Bronchial smooth muscle cell (primary cell): ENCODE results near the gene THEMIS2. TPM values are rescaled to one million over a fixed set of nuclear protein-coding genes. Genes with fewer than 3 reads are reported as not detected.

Source experiments
- total RNA-seq: library from RNA; depleted of rRNA; stranded (reverse); fragments of >200 nt; gene quantifications from 2 replicates; pipeline ENCODE4 v1.2.1, GENCODE V29; 2014

THEMIS2 gene
- 5.1 and 8.4 TPM in 2 replicates for total RNA-seq

GRCh38 chr1:27872059-27872801 lies at the start of gene THEMIS2:
Gene THEMIS2 (plus strand): TSS chr1:27872544. CDS start chr1:27872572, 28 bp downstream.

GRCh38 chr1:27830621-27831440 lies 41.5 kb upstream of the THEMIS2 start, which contains the start of gene PPP1R8:
Gene PPP1R8 (plus strand): TSS chr1:27830782. CDS start chr1:27830836, 54 bp downstream.

GRCh38 chr1:27934818-27935549 lies 62.6 kb downstream of the THEMIS2 start, which contains the start of gene SMPDL3B:
Gene SMPDL3B (plus strand): TSS chr1:27935000. CDS start chr1:27935184, 184 bp downstream.

Other genes with a start within 250 kb of the THEMIS2 start
- 0.09 and 0.16 TPM in 2 replicates for gene FGR, start 237.4 kb upstream of the THEMIS2 start, total RNA-seq
- 32.9 and 55.4 TPM in 2 replicates for gene IFI6, start 200.4 kb upstream of the THEMIS2 start, total RNA-seq
- gene FAM76A, start 146.6 kb upstream of the THEMIS2 start, total RNA-seq = 9.6 and 17.3 TPM in 2 replicates
- 55.1 and 55.5 TPM in 2 replicates for gene STX12, start 99.3 kb upstream of the THEMIS2 start, total RNA-seq
- gene PPP1R8, start 41.8 kb upstream of the THEMIS2 start, total RNA-seq = 34.4 and 44.0 TPM in 2 replicates
- 16.5 and 20.6 TPM in 2 replicates for gene RPA2, start 42.0 kb downstream of the THEMIS2 start, total RNA-seq
- gene SMPDL3B, start 62.5 kb downstream of the THEMIS2 start, total RNA-seq = not detected in 2 replicates
- gene XKR8, start 87.4 kb downstream of the THEMIS2 start, total RNA-seq = 3.4 and 3.6 TPM in 2 replicates
- gene EYA3, start 216.1 kb downstream of the THEMIS2 start, total RNA-seq = 7.3 and 9.1 TPM in 2 replicates